Uterus (tissue), 2 donors: ENCODE results near the gene ZRANB2.

Experiments
- POLR2A ChIP-seq, 2 donors: fragments of 450-650 bp; IDR thresholded peaks; one replicate each; pipeline ENCODE4 v1.6.1; 2016; ENCODE audit warnings: antibody characterized with exemption in 2 of 2, mild to moderate bottlenecking in 1 of 2, moderate library complexity in 1 of 2
- TF ChIP-seq, protein P1 (sequence below), 4 experiments: fragments of 200-600 bp in 2 of 4; fragments of 450-650 bp in 2 of 4; sonication (generic) in 2 of 4; IDR thresholded peaks; one replicate each; pipeline ENCODE4 v1.5.1; 2016 to 2019; ENCODE audit warnings: antibody characterized with exemption in 4 of 4, mild to moderate bottlenecking in 2 of 4, moderate library complexity in 1 of 4

DNA sequence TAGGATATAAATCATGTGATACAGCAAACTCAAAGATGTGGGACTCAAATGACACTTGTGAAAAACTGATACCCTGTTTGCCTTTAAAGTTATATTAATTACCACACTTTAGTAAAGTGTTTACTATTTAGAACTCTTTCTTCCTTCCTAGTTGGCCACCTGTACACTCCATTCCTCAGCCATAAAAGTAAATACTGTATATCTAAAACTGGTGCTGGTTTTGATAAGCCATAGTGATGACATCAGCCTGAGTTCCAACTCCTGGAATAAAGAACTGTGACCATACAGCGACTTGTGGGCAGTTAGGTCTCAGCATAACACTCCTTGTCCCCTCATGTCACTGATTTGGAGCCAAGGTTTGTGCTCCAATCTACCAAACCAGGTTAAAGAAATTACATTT, 36.0 kb downstream of the ZRANB2 start:
- TF ChIP-seq, protein P1, sequence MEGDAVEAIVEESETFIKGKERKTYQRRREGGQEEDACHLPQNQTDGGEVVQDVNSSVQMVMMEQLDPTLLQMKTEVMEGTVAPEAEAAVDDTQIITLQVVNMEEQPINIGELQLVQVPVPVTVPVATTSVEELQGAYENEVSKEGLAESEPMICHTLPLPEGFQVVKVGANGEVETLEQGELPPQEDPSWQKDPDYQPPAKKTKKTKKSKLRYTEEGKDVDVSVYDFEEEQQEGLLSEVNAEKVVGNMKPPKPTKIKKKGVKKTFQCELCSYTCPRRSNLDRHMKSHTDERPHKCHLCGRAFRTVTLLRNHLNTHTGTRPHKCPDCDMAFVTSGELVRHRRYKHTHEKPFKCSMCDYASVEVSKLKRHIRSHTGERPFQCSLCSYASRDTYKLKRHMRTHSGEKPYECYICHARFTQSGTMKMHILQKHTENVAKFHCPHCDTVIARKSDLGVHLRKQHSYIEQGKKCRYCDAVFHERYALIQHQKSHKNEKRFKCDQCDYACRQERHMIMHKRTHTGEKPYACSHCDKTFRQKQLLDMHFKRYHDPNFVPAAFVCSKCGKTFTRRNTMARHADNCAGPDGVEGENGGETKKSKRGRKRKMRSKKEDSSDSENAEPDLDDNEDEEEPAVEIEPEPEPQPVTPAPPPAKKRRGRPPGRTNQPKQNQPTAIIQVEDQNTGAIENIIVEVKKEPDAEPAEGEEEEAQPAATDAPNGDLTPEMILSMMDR (IDR thresholded peaks at IDR 0.05), result no peak
- no peak for TF ChIP-seq POLR2A (IDR thresholded peaks at IDR 0.05)
